Activated naive CD4-positive, alpha-beta T cell treated with anti-CD3 and anti-CD28 coated beads, Interleukin-2, amount 50 U/mL, for 72 hours (primary cell): ENCODE measurements around the gene SUGP1. TPM values are rescaled to one million over a fixed set of nuclear protein-coding genes. Genes with fewer than 3 reads are reported as not detected.

Experiments used
- ATAC-seq, 2 donors: fragments of 150-1000 bp; cut with Tn5 transposase; 2 replicates each; pipeline ENCODE4 v1.10.0; 2021; ENCODE audit warnings: mild to moderate bottlenecking in 2 of 2, moderate library complexity in 2 of 2
- DNase-seq, 2 donors: peaks; one replicate each; pipeline ENCODE4 v3.0.0; 2021 to 2022; ENCODE audit warnings: low spot score in 2 of 2
- H3K27ac Mint-ChIP-seq, 2 donors: one replicate each; pipeline ENCODE4 v1.8.0; 2022; ENCODE audit warnings: mild to moderate bottlenecking in 2 of 2, mixed read lengths in 2 of 2
- H3K36me3 Mint-ChIP-seq, 2 donors: one replicate each; pipeline ENCODE4 v1.8.0; 2022; ENCODE audit warnings: mixed read lengths in 2 of 2
- H3K9me3 Mint-ChIP-seq, 2 donors: one replicate each; pipeline ENCODE4 v1.8.0; 2022; ENCODE audit warnings: mixed read lengths in 2 of 2
- total RNA-seq, 2 donors: library from RNA; stranded (reverse); gene quantifications; one replicate each; pipeline ENCODE4 v1.2.3, GENCODE V29; 2022

The SUGP1 gene
- total RNA-seq, 2 donors from 2014 or later: 55.1 to 55.4 TPM

GRCh38 chr19:19345970-19346369 lies 25.7 kb upstream of the SUGP1 start:
- peaks cover 0 to 5% of the 10 kb centered on the region in 2 donors for H3K36me3 Mint-ChIP-seq
- H3K27ac Mint-ChIP-seq: peak overlapping the region; percentile 23 to 73
- DNase-seq (no peak), ATAC-seq (no peak)
- no peaks in the 10 kb centered on the region for H3K9me3 Mint-ChIP-seq

GRCh38 chr19:19345232-19345631 lies 24.9 kb upstream of the SUGP1 start:
- no peak for DNase-seq
- Mint-ChIP-seq H3K27ac (peak overlapping the region in 1 of 2 donors; percentile 48), H3K36me3 (peaks cover 0 to 5% of the 10 kb centered on the region in 2 donors), H3K9me3 (no peaks in the 10 kb centered on the region)
- ATAC-seq: no peak

- ATAC-seq: no peak
- Mint-ChIP-seq H3K27ac (no peak overlapping the region), H3K36me3 (no peaks in the 10 kb centered on the region), H3K9me3 (no peaks in the 10 kb centered on the region)
- no peak for DNase-seq
Observed at GRCh38 chr19:19343762-19344161, 23.5 kb upstream of the SUGP1 start.

- no peaks in the 10 kb centered on the region for H3K9me3 Mint-ChIP-seq
- DNase-seq: no peak
- ATAC-seq: no peak
- H3K36me3 Mint-ChIP-seq: no peaks in the 10 kb centered on the region
- H3K27ac Mint-ChIP-seq: no peak overlapping the region
Observed at GRCh38 chr19:19343016-19343362, 22.7 kb upstream of the SUGP1 start.

DNA sequence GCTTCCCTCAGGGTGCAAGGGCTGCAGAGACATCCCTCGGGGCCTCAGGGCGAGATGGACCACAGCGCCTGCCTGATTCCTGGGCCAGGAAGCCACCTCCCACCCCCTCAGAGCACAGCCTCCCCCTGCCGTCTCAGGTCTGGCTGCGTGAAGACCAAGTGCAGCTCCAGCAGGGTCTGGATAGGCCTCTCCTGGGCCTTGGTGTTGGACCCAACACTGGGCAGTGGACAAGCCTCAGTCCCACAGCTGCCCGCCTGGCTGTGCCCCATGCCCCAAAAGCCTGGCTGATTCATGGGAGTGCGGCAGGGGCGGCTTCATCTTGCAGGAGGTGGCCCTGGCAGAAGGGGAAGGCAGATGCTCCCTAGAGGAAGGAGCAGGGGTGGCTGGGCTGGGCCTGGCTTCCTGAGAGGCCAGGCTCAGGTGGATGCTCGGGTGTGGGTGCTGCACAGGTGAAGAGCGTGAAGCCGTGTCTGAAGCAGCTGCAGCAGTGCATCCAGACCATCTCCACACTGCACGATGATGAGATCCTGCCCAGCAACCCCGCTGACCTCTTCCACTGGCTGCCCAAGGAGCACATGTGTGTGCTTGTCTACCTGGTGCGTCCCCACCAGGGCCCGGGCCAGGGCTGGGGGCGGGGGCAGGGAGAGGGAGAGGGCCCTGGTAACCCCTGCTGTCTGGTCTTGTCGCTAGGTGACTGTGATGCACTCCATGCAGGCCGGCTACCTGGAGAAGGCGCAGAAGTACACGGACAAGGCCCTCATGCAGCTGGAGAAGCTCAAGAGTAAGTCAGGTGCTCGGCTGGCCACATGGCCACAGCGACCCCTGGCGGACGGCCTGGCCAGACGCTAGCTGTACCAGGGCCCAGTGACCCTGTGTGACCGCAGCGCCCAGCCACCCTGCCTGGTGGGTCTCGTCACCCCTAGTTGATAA lies 22.0 kb upstream of the SUGP1 start:
- Mint-ChIP-seq H3K27ac (no peak overlapping the region), H3K9me3 (no peaks in the 10 kb centered on the region), H3K36me3 (no peaks in the 10 kb centered on the region)
- DNase-seq (no peak), ATAC-seq (no peak)

- no peaks in the 10 kb centered on the region for H3K9me3 Mint-ChIP-seq
- peaks cover 0 to 4% of the 10 kb centered on the region in 2 donors for H3K36me3 Mint-ChIP-seq
- ATAC-seq: no peak
Observed at GRCh38 chr19:19341026-19341425, 20.7 kb upstream of the SUGP1 start.

GRCh38 chr19:19338082-19338481 lies 17.8 kb upstream of the SUGP1 start:
- DNase-seq: no peak
- H3K36me3 Mint-ChIP-seq: peaks cover 0 to 4% of the 10 kb centered on the region in 2 donors
- peak overlapping the region in 1 of 2 donors; percentile 60 for H3K27ac Mint-ChIP-seq
- no peaks in the 10 kb centered on the region for H3K9me3 Mint-ChIP-seq
- no peak for ATAC-seq

More at GRCh38 chr19:19341026-19341425, 20.7 kb upstream of the SUGP1 start:
- DNase-seq: no peak
- no peak overlapping the region for H3K27ac Mint-ChIP-seq

- no peak overlapping the region for H3K27ac Mint-ChIP-seq
- ATAC-seq (no peak), DNase-seq (no peak)
- H3K36me3 Mint-ChIP-seq: peaks cover 0 to 4% of the 10 kb centered on the region in 2 donors
- H3K9me3 Mint-ChIP-seq: no peaks in the 10 kb centered on the region
Observed at GRCh38 chr19:19337120-19337519, 16.8 kb upstream of the SUGP1 start.

- ATAC-seq (no peak), DNase-seq (no peak)
- peak overlapping the region; percentile 57 to 85 for H3K27ac Mint-ChIP-seq
- peaks cover 0 to 4% of the 10 kb centered on the region in 2 donors for H3K36me3 Mint-ChIP-seq
- no peaks in the 10 kb centered on the region for H3K9me3 Mint-ChIP-seq
Observed at GRCh38 chr19:19336597-19336996, 16.3 kb upstream of the SUGP1 start.

DNA sequence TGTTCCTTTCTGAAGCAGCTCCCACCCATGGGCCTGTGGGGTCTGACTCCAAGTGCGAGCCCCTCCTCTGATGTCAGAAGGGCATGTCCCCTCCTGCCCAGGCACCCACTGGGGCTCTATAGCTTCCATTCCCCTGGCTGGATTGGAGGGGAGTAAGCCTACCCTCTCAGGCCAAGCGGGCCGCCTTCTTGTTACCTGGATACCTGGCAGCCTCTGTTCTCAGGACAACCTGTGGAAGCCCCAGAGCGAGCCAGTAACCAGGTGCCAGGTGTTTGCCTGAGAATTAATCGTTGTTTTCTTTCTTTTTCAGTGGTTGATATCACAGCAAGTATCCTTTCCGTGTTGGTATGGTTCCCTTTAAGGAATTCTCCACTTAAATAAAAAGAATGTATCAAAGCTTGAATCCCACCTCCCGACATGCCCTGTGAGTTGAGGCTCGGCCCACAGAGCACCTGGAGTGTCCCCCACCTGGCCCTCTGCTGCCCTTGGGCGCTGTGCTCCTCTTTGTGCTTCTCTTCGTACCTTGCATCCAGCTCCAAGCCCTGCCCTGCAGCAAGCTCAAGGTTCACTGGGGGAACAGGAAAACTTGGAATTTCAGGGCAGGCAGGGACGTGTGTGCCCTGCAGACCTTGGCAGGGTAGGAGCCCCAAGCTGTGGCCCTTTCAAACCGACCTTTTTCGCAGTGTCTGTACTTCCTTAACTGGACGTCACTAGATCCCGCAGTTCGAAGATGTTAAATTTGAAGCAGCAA lies 15.3 kb upstream of the SUGP1 start:
- ATAC-seq (no peak), DNase-seq (no peak)
- Mint-ChIP-seq H3K9me3 (no peaks in the 10 kb centered on the region), H3K36me3 (peaks cover 0 to 4% of the 10 kb centered on the region in 2 donors), H3K27ac (peak overlapping the region; percentile 78 to 93)

GRCh38 chr19:19334989-19335344 lies 14.7 kb upstream of the SUGP1 start:
- Mint-ChIP-seq H3K36me3 (peaks cover 0 to 4% of the 10 kb centered on the region in 2 donors), H3K27ac (peak overlapping the region; percentile 78 to 93)

GRCh38 chr19:19334063-19334988 lies 14.0 kb upstream of the SUGP1 start:
- no peak for DNase-seq
- ATAC-seq: no peak
- Mint-ChIP-seq H3K36me3 (peaks cover 0 to 4% of the 10 kb centered on the region in 2 donors), H3K9me3 (no peaks in the 10 kb centered on the region), H3K27ac (peak overlapping the region; percentile 78 to 93)

More at GRCh38 chr19:19334989-19335344, 14.7 kb upstream of the SUGP1 start:
- no peaks in the 10 kb centered on the region for H3K9me3 Mint-ChIP-seq
- no peak for ATAC-seq
- no peak for DNase-seq

GRCh38 chr19:19329126-19329525 lies 8.8 kb upstream of the SUGP1 start:
- Mint-ChIP-seq H3K9me3 (no peaks in the 10 kb centered on the region), H3K36me3 (peaks cover 0 to 15% of the 10 kb centered on the region in 2 donors), H3K27ac (peak overlapping the region; percentile 76 to 93)
- DNase-seq (no peak), ATAC-seq (peak; percentile 56 to 67)

DNA sequence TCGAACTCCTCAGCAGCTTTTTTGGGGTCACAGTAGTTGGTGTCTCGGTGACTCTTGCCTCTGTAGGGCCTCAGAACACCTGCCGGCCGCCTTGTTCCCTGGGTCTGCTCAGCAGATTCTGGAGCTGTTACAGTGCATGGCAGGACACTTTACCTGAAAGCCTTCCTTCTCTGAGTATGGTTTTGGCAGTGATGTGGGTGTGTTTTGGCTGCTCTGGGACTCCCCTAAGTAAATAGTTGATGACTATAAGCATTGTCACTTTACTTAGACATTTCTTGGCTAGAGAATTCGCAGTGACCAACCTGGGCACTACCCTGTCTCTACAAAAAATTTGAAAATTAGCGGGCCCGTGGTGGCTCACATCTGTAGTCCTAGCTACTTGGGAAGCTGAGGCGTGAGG lies 7.4 kb upstream of the SUGP1 start:
- H3K9me3 Mint-ChIP-seq: no peaks in the 10 kb centered on the region
- DNase-seq (no peak), ATAC-seq (no peak)
- H3K27ac Mint-ChIP-seq: peak overlapping the region in 1 of 2 donors; percentile 76
- peaks cover 0 to 15% of the 10 kb centered on the region in 2 donors for H3K36me3 Mint-ChIP-seq

DNA sequence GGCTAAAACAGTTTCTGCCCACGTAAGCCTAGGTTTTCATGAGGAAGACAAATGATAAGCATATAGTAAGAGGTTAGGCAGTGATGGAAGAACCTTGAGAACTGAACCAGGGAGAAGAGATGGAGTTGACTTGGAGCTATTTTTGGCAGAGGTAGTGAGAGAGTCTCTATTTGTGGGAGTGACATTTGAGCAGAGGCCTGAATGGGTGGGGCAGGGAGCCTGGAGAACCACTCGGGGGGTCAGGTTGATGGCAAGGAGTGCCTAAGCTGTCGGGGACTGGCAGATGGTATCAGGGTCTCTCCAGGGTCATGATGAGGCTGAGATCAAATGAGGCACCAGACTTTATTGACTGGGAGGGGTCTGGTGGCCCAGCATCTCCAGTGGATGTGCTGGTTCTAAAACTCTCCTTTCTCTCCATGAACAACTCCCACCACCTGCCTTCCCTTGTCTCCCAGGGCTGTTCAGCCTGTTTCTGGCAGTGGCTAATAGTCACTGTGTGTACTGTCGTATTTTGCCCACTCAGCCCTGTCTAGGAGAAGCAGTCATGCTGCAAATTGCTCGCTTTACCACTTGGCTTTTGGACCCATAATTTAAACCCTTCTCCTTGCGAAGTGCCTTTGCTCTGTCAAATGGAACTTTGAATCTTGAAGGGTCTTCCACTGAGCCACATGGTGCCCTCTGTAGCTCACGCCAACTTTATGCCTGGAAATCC lies 3.9 kb upstream of the SUGP1 start:
- DNase-seq (no peak), ATAC-seq (no peak)
- H3K27ac Mint-ChIP-seq: peak overlapping the region; percentile 44 to 48
- H3K36me3 Mint-ChIP-seq: peaks cover 6 to 21% of the 10 kb centered on the region in 2 donors
- no peaks in the 10 kb centered on the region for H3K9me3 Mint-ChIP-seq

DNA sequence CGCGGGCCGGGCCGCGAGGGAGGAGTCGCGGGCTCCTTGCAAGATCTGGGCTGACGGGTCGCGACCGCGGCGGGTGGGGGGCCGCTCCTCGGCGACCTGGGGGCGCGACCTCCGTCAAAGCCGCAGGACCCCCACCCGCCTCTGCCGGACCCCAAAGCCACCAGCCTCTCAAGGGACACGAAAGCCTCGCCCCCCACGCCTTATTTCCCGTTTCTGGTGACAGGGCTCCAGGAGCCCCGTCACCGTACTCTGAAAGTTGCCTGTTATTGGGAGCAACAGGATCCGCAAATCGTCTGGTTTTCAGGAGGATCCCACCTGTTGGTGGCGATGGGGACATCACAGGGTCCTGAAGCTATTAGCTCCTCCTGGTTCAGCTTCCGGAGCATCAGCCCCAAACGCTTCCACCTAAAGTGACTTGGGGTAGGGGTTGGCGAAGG lies 850 bp upstream of the SUGP1 start:
- peak overlapping the region; percentile 89 to 96 for H3K27ac Mint-ChIP-seq
- DNase-seq: peak in 1 of 2 donors; percentile 17
- no peaks in the 10 kb centered on the region for H3K9me3 Mint-ChIP-seq
- H3K36me3 Mint-ChIP-seq: peaks cover 6 to 20% of the 10 kb centered on the region in 2 donors
- ATAC-seq: no peak
